ENCODE results near the gene TRAF4.

GRCh38 chr17:28758411-28759121 is 14.8 kb downstream of the TRAF4 start:
- TF ChIP-seq POLR2A (IDR thresholded peaks at IDR 0.05) (no peak), POLR2AphosphoS5 (IDR thresholded peaks at IDR 0.05) (no peak)
- TF ChIP-seq, protein P1, sequence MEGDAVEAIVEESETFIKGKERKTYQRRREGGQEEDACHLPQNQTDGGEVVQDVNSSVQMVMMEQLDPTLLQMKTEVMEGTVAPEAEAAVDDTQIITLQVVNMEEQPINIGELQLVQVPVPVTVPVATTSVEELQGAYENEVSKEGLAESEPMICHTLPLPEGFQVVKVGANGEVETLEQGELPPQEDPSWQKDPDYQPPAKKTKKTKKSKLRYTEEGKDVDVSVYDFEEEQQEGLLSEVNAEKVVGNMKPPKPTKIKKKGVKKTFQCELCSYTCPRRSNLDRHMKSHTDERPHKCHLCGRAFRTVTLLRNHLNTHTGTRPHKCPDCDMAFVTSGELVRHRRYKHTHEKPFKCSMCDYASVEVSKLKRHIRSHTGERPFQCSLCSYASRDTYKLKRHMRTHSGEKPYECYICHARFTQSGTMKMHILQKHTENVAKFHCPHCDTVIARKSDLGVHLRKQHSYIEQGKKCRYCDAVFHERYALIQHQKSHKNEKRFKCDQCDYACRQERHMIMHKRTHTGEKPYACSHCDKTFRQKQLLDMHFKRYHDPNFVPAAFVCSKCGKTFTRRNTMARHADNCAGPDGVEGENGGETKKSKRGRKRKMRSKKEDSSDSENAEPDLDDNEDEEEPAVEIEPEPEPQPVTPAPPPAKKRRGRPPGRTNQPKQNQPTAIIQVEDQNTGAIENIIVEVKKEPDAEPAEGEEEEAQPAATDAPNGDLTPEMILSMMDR (IDR thresholded peaks at IDR 0.05) = no peak

Data from suprapubic skin (tissue), 4 donors.